Peyer's patch (tissue), 4 donors: ENCODE measurements around the gene FRMPD2.

ENCODE experiments used
- POLR2A ChIP-seq, 2 donors: fragments of 450-650 bp; IDR thresholded peaks; one replicate each; pipeline ENCODE4 v1.5.1; 2017; ENCODE audit warnings: antibody characterized with exemption in 2 of 2, mild to moderate bottlenecking in 2 of 2, moderate library complexity in 2 of 2
- TF ChIP-seq, protein P1 (sequence below), 6 experiments: fragments of 450-650 bp in 4 of 6; fragments of 200-600 bp in 2 of 6; sonication (generic) in 1 of 6; IDR thresholded peaks; one replicate each; pipeline ENCODE4 v1.5.1; 2017 to 2019; ENCODE audit warnings: antibody characterized with exemption in 6 of 6, mild to moderate bottlenecking in 3 of 6, moderate library complexity in 1 of 6

DNA sequence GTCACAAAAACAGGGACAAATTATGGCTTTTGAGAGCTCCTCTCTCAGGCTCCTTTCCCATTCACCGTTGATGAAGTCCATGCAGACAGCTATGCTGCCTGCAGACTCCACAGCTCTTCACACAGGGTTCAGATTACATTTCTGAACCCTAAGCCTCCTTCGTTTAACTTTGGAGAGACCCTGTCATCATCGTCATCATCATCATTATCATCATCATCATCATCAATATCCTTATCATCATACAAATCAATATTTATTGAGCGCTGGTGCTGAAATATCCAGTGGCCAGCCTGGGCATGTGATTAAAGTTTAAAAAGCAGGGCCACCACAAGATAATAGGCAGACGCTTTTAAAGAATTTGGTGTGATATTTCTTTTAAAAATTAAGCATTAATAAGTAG lies 66.6 kb downstream of the FRMPD2 start:
- TF ChIP-seq, protein P1, sequence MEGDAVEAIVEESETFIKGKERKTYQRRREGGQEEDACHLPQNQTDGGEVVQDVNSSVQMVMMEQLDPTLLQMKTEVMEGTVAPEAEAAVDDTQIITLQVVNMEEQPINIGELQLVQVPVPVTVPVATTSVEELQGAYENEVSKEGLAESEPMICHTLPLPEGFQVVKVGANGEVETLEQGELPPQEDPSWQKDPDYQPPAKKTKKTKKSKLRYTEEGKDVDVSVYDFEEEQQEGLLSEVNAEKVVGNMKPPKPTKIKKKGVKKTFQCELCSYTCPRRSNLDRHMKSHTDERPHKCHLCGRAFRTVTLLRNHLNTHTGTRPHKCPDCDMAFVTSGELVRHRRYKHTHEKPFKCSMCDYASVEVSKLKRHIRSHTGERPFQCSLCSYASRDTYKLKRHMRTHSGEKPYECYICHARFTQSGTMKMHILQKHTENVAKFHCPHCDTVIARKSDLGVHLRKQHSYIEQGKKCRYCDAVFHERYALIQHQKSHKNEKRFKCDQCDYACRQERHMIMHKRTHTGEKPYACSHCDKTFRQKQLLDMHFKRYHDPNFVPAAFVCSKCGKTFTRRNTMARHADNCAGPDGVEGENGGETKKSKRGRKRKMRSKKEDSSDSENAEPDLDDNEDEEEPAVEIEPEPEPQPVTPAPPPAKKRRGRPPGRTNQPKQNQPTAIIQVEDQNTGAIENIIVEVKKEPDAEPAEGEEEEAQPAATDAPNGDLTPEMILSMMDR (IDR thresholded peaks at IDR 0.05) = no peak
- TF ChIP-seq POLR2A (IDR thresholded peaks at IDR 0.05) = no peak
